VCaP (cell line): ENCODE results near the gene PTPRD.

Experiments used
- H3K27ac ChIP-seq: fragments of 450-650 bp; 2 replicates; pipeline ENCODE4 v1.5.1; 2017
- CTCF ChIP-seq: fragments of 450-650 bp; conservative IDR thresholded peaks from 2 replicates; pipeline ENCODE4 v1.5.1; 2017; ENCODE audit warnings: mild to moderate bottlenecking, moderate library complexity

The PTPRD gene

GRCh38 chr9:8329561-8330283 lies 2283.1 kb downstream of the PTPRD start:
- H3K27ac ChIP-seq, result no peak overlapping the region
- TF ChIP-seq CTCF, result no peak

DNA sequence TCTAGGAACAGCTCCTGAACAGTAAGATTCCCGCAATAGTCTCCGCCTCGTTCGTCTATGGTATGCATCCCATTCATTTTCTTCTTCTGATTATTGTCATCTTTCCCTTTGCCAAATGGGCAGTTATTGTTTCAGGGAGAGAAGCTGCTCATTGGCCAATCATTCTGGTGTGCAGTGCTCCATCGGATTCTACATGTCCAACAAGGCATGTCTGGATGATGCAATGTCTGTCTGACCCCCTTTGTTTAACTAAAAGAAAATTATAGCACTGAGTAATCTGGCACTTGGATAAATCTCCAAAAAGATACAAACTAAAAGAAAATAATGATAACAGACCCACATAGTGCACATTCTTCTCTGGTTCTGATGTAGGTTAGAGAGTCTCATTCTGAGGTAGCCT lies 2297.6 kb downstream of the PTPRD start:
- TF ChIP-seq CTCF, result no peak
- H3K27ac ChIP-seq, result no peak overlapping the region

DNA sequence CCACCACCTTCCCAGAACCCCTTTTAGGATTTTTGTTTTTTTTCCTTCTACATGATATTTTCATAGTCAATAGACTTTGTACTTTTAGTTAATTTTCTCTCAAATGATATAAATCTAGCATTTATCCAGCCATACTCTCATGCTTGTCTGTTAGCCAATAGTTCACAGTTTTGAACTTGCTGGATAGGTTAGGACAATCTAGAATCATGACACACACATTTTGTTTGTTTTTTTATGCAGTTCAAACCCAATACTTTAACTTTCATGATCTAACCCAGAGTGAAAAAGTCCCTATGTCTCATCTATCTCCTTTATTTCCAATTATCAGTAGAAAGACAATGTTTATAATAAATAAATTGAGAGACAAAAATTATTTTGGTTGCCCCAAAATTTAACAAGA lies 2303.5 kb downstream of the PTPRD start:
- H3K27ac ChIP-seq, result no peak overlapping the region
- TF ChIP-seq CTCF, result no peak

DNA sequence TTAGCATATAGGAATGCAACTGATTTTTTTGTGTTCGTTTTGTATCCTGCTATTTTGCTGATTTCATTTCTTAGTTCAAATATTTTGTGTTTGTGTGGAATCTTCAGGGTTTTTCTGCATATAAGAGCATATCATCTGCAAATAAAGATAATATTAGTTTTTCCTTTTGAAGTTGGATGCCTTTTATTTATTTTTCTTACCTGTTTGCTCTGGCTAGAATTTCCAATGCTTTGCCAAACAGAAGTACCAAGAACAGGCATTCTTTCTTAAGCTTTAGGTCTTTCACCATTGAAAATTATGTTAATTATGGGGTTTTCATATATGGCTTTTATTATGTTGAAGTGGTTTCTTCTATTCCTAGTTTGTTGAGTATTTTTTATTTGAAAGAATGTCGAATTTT lies 2308.1 kb downstream of the PTPRD start:
- no peak for TF ChIP-seq CTCF
- H3K27ac ChIP-seq, result no peak overlapping the region

GRCh38 chr9:8301296-8301695 lies 2311.5 kb downstream of the PTPRD start:
- TF ChIP-seq CTCF, result no peak

GRCh38 chr9:8297047-8297446 lies 2315.8 kb downstream of the PTPRD start:
- TF ChIP-seq CTCF, result no peak
- no peak overlapping the region for H3K27ac ChIP-seq

More at GRCh38 chr9:8301296-8301695, 2311.5 kb downstream of the PTPRD start:
- H3K27ac ChIP-seq, result no peak overlapping the region

GRCh38 chr9:8292657-8293056 lies 2320.1 kb downstream of the PTPRD start:
- no peak for TF ChIP-seq CTCF

More at GRCh38 chr9:8292657-8293056, 2320.1 kb downstream of the PTPRD start:
- no peak overlapping the region for H3K27ac ChIP-seq
